ENCODE results near the gene LCE2C.
A peak's percentile ranks its signal among the peaks of the same experiment; 100 is the strongest.
"Not testable (repeated sequence)": the region's sequence is repeated elsewhere in the genome, so short reads cannot be mapped to it uniquely, and the experiment has no call there.

LCE2C gene, protein sequence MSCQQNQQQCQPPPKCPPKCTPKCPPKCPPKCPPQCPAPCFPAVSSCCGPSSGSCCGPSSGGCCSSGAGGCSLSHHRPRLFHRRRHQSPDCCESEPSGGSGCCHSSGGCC

GRCh38 chr1:152674983-152675382 is at the start of gene LCE2C:
Gene LCE2C, plus strand, starts transcription at chr1:152675279. Its CDS starts 737 bp downstream, at chr1:152676016.
- DNase-seq; intact Hi-C loops (cut with DNase I): not testable (repeated sequence)

GRCh38 chr1:152626744-152627143 is 48.3 kb upstream of the LCE2C start:
- DNase-seq, result no peak
- intact Hi-C loops (cut with DNase I), result no loop called here

- intact Hi-C loops (cut with DNase I), result no loop called here
- DNase-seq, result no peak
Observed at GRCh38 chr1:152630596-152630995, 44.5 kb upstream of the LCE2C start.

DNA sequence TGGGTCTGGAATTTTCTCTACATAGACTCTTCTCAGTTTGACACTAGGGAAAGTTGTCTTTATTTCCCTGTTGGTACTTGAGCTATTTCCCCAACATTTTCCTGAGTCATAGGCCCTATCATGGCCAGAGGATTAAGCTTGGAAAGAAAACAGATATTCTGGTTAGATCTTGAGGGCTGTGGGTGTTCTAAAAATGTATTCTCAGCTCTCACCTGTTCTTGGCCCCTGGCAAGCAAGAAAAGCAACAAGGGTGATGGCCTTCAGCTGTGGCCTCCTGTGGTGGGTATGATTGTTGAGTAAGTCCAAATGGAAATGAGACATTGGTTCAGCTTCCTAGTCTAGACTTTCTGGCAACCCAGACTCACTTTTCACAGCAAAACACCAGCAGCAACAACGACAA is 34.7 kb upstream of the LCE2C start:
- no peak for DNase-seq
- intact Hi-C loops (cut with DNase I), result no loop called here

- DNase-seq, result no peak
- intact Hi-C loops (cut with DNase I), result no loop called here
Observed at GRCh38 chr1:152643945-152644344, 31.1 kb upstream of the LCE2C start.

- DNase-seq, result no peak
- intact Hi-C loops (cut with DNase I), result no loop called here
Observed at GRCh38 chr1:152645146-152645545, 29.9 kb upstream of the LCE2C start.

GRCh38 chr1:152646656-152647055 is 28.4 kb upstream of the LCE2C start:
- intact Hi-C loops (cut with DNase I), result no loop called here
- no peak for DNase-seq

- intact Hi-C loops (cut with DNase I), result loop anchor here (10.0 kb wide), 1 partner anchor 571 kb away; no protein-coding TSS in a partner anchor
- peak; percentile 11 to 86 (median 60) for DNase-seq
Observed at GRCh38 chr1:152654110-152654509, 21.0 kb upstream of the LCE2C start.

DNA sequence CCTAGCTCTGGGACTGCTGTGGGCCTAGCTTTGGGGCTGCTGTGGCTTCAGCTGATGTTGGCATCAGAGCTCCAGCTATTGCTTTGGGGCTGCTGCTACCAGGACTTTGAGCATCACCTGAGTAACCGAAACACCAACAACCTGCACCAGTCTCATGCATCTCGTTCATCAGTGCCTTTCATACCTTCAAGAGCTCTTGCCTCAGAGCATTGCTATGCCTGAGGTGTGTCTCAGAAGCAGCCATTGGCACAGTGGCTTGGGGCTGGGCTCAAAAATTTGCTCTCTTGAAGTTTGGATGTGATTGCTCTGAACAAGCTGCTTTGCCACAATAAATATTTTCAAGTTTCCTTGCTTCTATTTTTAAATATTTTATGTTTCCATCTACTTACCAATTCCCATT is 18.6 kb upstream of the LCE2C start:
- intact Hi-C loops (cut with DNase I), result loop anchor here (10.0 kb wide), 1 partner anchor 568 kb away; no protein-coding TSS in a partner anchor
- no peak for DNase-seq

- no peak for DNase-seq
- intact Hi-C loops (cut with DNase I), result loop anchor here (10.0 kb wide), 1 partner anchor 567 kb away; no protein-coding TSS in a partner anchor
Observed at GRCh38 chr1:152657677-152658076, 17.4 kb upstream of the LCE2C start.

DNA sequence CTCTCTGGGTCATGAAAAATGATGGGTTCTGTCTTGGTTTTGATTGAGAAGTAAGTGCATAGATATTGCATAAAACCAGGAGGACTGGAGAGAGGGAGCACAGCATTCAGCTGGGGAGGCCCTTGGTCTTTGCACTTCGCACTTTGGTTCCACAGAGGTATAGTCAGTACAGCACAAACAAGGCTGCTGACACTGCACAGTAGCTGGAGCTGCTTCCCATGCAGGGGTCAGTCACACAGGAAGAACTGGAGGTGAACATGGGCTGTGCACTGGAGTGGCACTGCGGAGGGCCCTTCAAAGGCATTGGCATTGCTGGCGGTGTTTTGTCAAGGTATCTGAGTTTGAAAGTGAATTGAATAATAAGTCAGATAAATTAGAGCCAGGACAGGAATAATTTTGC is 16.4 kb upstream of the LCE2C start:
- intact Hi-C loops (cut with DNase I), result loop anchor here (10.0 kb wide), 1 partner anchor 566 kb away; no protein-coding TSS in a partner anchor
- no peak for DNase-seq

DNA sequence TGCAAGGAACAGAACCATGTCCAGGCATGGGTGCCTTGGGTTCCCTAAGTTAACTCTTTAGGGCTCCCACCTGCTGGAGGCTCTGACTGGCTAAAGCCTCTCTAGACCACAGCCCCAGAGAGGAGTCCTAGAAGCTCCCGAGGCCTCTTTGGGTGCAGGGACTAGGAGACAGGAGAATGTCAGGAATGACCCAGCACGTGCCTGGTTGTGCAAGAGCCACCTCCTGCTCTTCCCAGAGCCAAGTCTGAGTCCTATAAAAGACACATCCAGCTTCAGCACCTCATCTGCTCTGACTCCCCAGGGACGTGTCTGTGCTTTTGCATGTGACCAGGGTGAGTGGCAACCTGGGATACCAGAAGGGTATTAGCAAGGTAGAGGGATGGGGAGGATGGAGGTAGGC is 12.0 kb upstream of the LCE2C start, which contains the start of gene LCE2D:
Gene LCE2D, plus strand, starts transcription at position 283 of the 400 bp plus-strand sequence. CDS start 726 bp downstream, outside the sequence.
- intact Hi-C loops (cut with DNase I), result no loop called here
- no peak for DNase-seq

DNA sequence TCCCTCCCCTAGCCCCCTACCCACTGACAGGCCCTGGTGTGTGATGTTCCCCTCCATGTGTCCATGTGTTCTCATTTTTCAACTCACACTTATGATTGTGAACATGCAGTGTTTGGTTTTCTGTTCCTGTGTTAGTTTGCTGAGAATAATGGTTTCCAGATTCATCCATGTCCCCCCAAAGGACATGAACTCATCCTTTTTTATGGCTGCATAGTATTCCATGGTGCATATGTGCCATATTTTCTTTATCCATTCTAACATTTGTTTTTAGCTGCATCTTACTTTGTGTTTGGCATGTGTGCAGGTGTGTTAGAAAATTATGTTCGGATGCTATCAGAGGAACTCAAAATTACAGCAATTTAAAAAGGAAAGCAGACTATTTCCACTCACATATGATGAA is 8.9 kb upstream of the LCE2C start:
- intact Hi-C loops (cut with DNase I); DNase-seq: not testable (repeated sequence)

GRCh38 chr1:152667648-152668047 is 7.4 kb upstream of the LCE2C start:
- intact Hi-C loops (cut with DNase I), result no loop called here
- no peak for DNase-seq

GRCh38 chr1:152673016-152673415 is 2.1 kb upstream of the LCE2C start:
- DNase-seq, result no peak
- intact Hi-C loops (cut with DNase I), result no loop called here

GRCh38 chr1:152679459-152679858 is 4.4 kb downstream of the LCE2C start:
- no peak for DNase-seq
- intact Hi-C loops (cut with DNase I), result no loop called here

- DNase-seq, result no peak
- intact Hi-C loops (cut with DNase I), result no loop called here
Observed at GRCh38 chr1:152681616-152682015, 6.5 kb downstream of the LCE2C start.

DNA sequence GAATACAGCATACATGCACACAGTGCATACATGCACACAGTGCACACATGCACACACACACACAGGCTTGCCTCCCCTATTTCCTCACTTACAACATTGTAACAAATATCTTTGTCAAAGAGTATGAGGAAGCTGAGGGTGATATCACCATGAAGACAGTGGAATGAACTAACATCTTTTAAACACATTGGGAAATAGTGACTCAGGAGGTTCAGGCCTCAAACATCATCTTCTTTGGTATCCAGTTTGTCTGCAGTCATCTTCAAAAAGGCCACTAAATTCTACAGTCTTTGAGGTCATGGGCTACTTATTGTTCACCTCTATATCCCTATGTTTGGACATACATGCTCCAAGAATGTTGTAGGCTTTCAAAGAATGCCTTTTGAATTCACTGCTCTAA is 8.8 kb downstream of the LCE2C start:
- intact Hi-C loops (cut with DNase I), result no loop called here
- DNase-seq, result no peak

DNA sequence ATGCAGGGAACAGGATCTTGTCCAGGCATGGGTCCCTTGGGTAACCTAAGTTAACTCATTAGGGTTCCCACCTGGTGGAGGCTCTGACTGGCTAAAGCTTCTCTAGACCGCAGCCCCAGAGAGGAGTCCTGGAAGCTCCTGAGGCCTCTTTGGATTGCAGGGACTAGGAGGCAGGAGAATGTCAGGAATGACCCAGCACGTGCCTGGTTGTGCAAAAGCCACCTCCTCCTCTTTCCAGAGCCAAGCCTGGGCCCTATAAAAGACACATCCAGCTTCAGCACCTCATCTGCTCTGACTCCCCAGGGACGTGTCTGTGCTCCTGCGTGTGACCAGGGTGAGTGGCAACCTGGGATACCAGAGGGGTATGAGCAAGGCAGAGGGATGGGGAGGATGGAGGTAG is 10.7 kb downstream of the LCE2C start, which contains the start of gene LCE2B:
Gene LCE2B, plus strand, starts transcription at position 301 of the 400 bp plus-strand sequence. CDS start 721 bp downstream, outside the sequence.
- intact Hi-C loops (cut with DNase I); DNase-seq: not testable (repeated sequence)

- intact Hi-C loops (cut with DNase I), result no loop called here
- no peak for DNase-seq
Observed at GRCh38 chr1:152697701-152698600, 22.9 kb downstream of the LCE2C start, which contains the start of gene LCE2A. Gene LCE2A, plus strand, starts transcription at chr1:152698345. Its CDS starts 557 bp downstream, at chr1:152698902.
